Measurements from ENCODE around the gene RIPOR2. TPM values are rescaled to one million over a fixed set of nuclear protein-coding genes. Genes with fewer than 3 reads are reported as not detected.
"Not testable (repeated sequence)": the region's sequence is repeated elsewhere in the genome, so short reads cannot be mapped to it uniquely, and the experiment has no call there.

The RIPOR2 gene
- total and polyA plus RNA-seq, 7 experiments from 2014 or later = 246 to 813 (median 532) TPM

- no peaks in the 10 kb centered on the region for H3K9me3 ChIP-seq (ENCODE audit: control insufficient read depth in 2 of 3, low read length in 3 of 3)
- peak; percentile 53 for ATAC-seq
- peaks cover 79 to 100% (median 93%) of the 10 kb centered on the region in 7 donors for H3K4me1 Mint-ChIP-seq
- no peaks in the 10 kb centered on the region for H3K9me3 Mint-ChIP-seq
- ChIA-PET CTCF (interaction anchor here (0.9 to 3.0 kb wide), 10 partner anchors 8 to 152 kb away, joined by 3 to 18 read pairs (median 8); partner anchors contain the start of gene RIPOR2), POLR2A (interaction anchor here (0.8 to 25.4 kb wide), 15 partner anchors 9 to 99 kb away, joined by 3 to 644 read pairs (median 6); partner anchors contain the start of gene RIPOR2)
- peak overlapping the region; percentile 71 for H3K27ac ChIP-seq (ENCODE audit: low read depth, low read length)
- H3K4me1 ChIP-seq (ENCODE audit: control insufficient read depth in 2 of 2, insufficient read depth in 2 of 2, low read length in 2 of 2) = peaks cover 90% of the 10 kb centered on the region in 2 donors
- H3K27me3 Mint-ChIP-seq = no peaks in the 10 kb centered on the region
- no peak for DNase-seq
- H3K27ac Mint-ChIP-seq = peak overlapping the region; percentile 61 to 98 (median 90)
- H3K36me3 Mint-ChIP-seq = peaks cover 23 to 65% (median 46%) of the 10 kb centered on the region in 5 donors
- peak overlapping the region; percentile 74 to 97 (median 86) for H3K4me3 Mint-ChIP-seq
- intact Hi-C loops (cut with micrococcal nuclease) = loop anchor here (1.0 to 2.0 kb wide), 3 partner anchors 8 to 14 kb away; no protein-coding TSS in a partner anchor
- H3K4me3 ChIP-seq (ENCODE audit: low read length) = peak overlapping the region; percentile 24
- H3K27me3 ChIP-seq (ENCODE audit: control insufficient read depth in 2 of 2, insufficient read depth in 2 of 2, low read length in 2 of 2) = no peaks in the 10 kb centered on the region
- peaks cover 0 to 33% (median 23%) of the 10 kb centered on the region in 3 experiments for H3K36me3 ChIP-seq (ENCODE audit: control insufficient read depth in 2 of 3, insufficient read depth in 3 of 3, low read length in 3 of 3)
Observed at GRCh38 chr6:24919056-24919892, 16.5 kb downstream of the RIPOR2 start.

DNA sequence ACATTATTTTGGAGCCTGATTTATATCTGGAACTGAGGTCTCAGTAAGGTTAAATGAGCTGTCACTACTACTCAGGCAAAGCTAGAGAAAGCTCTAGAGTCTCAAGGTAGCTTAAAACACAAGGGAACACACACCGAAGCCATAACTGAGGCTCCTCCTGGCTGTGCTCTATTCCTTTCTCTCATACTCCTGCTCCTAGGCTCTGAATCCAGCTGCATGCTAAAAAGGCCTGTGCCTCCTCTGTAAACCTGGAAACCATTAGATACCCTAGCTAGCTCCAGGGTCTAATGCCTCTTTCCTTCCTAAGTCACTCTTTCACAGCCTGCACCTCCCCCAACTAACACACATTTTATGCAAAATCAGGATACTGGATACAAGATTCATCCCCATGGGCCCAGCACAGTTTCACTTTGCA lies 17.1 kb downstream of the RIPOR2 start:
- intact Hi-C loops (cut with micrococcal nuclease) = loop anchor here (1.0 to 2.0 kb wide), 4 partner anchors 7 to 14 kb away; no protein-coding TSS in a partner anchor
- CTCF ChIA-PET = interaction anchor here (0.7 to 3.0 kb wide), 11 partner anchors 9 to 152 kb away, joined by 3 to 18 read pairs (median 5); partner anchors contain the start of gene RIPOR2
- ATAC-seq = peak; percentile 17

DNA sequence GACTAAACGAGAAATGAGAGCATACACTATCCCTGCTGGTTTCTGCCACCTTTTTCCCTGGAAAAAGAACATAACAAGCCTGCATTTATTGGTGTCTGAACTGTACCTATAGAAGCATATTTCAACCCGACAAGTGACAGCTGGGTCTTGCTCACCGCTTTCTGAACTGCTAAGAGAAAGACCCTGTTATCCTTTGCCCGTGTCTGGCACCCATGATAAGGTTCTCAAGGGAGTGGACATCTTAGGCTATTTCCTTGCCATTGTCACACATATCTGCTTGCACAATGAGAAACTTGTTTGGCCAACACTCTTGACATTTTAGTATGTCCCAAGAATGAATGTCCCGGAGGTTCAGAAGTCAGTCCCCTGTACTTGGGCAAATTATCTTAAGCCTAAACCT lies 19.3 kb downstream of the RIPOR2 start:
- peaks cover 23 to 77% (median 58%) of the 10 kb centered on the region in 5 donors for H3K36me3 Mint-ChIP-seq
- peak overlapping the region; percentile 75 for H3K27ac ChIP-seq (ENCODE audit: low read depth, low read length)
- ChIA-PET POLR2A (interaction anchor here (0.8 to 25.4 kb wide), 12 partner anchors 11 to 117 kb away, joined by 3 to 644 read pairs (median 4); partner anchors contain the start of gene RIPOR2), CTCF (interaction anchor here (0.6 to 3.0 kb wide), 5 partner anchors 17 to 97 kb away, joined by 3 to 14 read pairs (median 8); partner anchors contain the start of gene RIPOR2)
- H3K27me3 Mint-ChIP-seq = no peaks in the 10 kb centered on the region
- DNase-seq (no peak), ATAC-seq (no peak)
- H3K27ac Mint-ChIP-seq = peak overlapping the region in 8 of 9 donors; percentile 61 to 99 (median 96)
- H3K4me3 Mint-ChIP-seq = peak overlapping the region; percentile 24 to 97 (median 92)
- peak overlapping the region; percentile 18 for H3K4me3 ChIP-seq (ENCODE audit: low read length)
- intact Hi-C loops (cut with micrococcal nuclease) = no loop called here
- H3K4me1 ChIP-seq (ENCODE audit: control insufficient read depth in 2 of 2, insufficient read depth in 2 of 2, low read length in 2 of 2) = peaks cover 94 to 95% of the 10 kb centered on the region in 2 donors
- peaks cover 87 to 100% (median 98%) of the 10 kb centered on the region in 7 donors for H3K4me1 Mint-ChIP-seq
- no peaks in the 10 kb centered on the region for H3K27me3 ChIP-seq (ENCODE audit: control insufficient read depth in 2 of 2, insufficient read depth in 2 of 2, low read length in 2 of 2)
- H3K9me3 ChIP-seq (ENCODE audit: control insufficient read depth in 2 of 3, low read length in 3 of 3) = no peaks in the 10 kb centered on the region
- H3K9me3 Mint-ChIP-seq = no peaks in the 10 kb centered on the region
- H3K36me3 ChIP-seq (ENCODE audit: control insufficient read depth in 2 of 3, insufficient read depth in 3 of 3, low read length in 3 of 3) = peaks cover 10 to 37% (median 34%) of the 10 kb centered on the region in 3 experiments

More for the DNA sequence above, 17.1 kb downstream of the RIPOR2 start:
- H3K27me3 Mint-ChIP-seq = no peaks in the 10 kb centered on the region
- H3K27ac Mint-ChIP-seq = peak overlapping the region; percentile 61 to 98 (median 90)
- Histone ChIP-seq H3K36me3 (ENCODE audit: control insufficient read depth in 2 of 3, insufficient read depth in 3 of 3, low read length in 3 of 3) (peaks cover 0 to 30% (median 24%) of the 10 kb centered on the region in 3 experiments), H3K27me3 (ENCODE audit: control insufficient read depth in 2 of 2, insufficient read depth in 2 of 2, low read length in 2 of 2) (no peaks in the 10 kb centered on the region), H3K4me3 (ENCODE audit: low read length) (peak overlapping the region; percentile 24), H3K9me3 (ENCODE audit: control insufficient read depth in 2 of 3, low read length in 3 of 3) (no peaks in the 10 kb centered on the region), H3K4me1 (ENCODE audit: control insufficient read depth in 2 of 2, insufficient read depth in 2 of 2, low read length in 2 of 2) (peaks cover 90 to 91% of the 10 kb centered on the region in 2 donors), H3K27ac (ENCODE audit: low read depth, low read length) (peak overlapping the region; percentile 71)
- DNase-seq = no peak
- peaks cover 80 to 100% (median 94%) of the 10 kb centered on the region in 7 donors for H3K4me1 Mint-ChIP-seq
- H3K36me3 Mint-ChIP-seq = peaks cover 20 to 62% (median 42%) of the 10 kb centered on the region in 5 donors
- POLR2A ChIA-PET = interaction anchor here (0.7 to 25.4 kb wide), 18 partner anchors 8 to 99 kb away, joined by 3 to 644 read pairs (median 5); partner anchors contain the start of gene RIPOR2
- no peaks in the 10 kb centered on the region for H3K9me3 Mint-ChIP-seq
- peak overlapping the region; percentile 74 to 97 (median 86) for H3K4me3 Mint-ChIP-seq

DNA sequence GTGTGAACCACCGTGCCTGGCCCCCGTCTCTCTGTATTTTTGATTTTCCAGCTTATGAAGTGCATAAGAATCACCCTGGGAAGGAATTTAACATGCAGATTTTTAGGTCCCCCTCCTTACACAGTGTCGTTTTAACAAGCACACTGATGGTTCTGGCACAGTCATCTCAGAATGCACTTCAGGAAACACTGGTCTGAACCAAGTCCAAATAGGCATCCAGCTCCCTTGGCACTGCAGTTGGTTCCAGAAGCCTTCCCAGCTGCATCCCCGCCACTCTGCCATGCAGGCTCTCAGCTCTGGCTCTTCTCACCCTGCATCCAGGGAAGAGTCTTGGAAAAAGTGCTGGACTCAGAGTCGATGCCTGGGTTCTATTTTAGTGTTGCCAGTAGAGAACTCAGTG lies 20.1 kb downstream of the RIPOR2 start:
- peak overlapping the region; percentile 75 for H3K27ac ChIP-seq (ENCODE audit: low read depth, low read length)
- POLR2A ChIA-PET = interaction anchor here (0.9 to 25.4 kb wide), 13 partner anchors 11 to 118 kb away, joined by 3 to 644 read pairs (median 4); partner anchors contain the start of gene RIPOR2

GRCh38 chr6:24914082-24914481 lies 21.7 kb downstream of the RIPOR2 start:
- not testable (repeated sequence) for H3K27me3 ChIP-seq (ENCODE audit: control insufficient read depth in 2 of 2, insufficient read depth in 2 of 2, low read length in 2 of 2); H3K9me3 ChIP-seq (ENCODE audit: control insufficient read depth in 2 of 3, low read length in 3 of 3); H3K4me3 ChIP-seq (ENCODE audit: low read length); DNase-seq; ATAC-seq; H3K27me3 Mint-ChIP-seq; H3K9me3 Mint-ChIP-seq
- H3K36me3 ChIP-seq (ENCODE audit: control insufficient read depth in 2 of 3, insufficient read depth in 3 of 3, low read length in 3 of 3) = peaks cover 10 to 29% (median 25%) of the 10 kb centered on the region in 3 experiments
- POLR2A ChIA-PET = interaction anchor here (0.7 to 25.4 kb wide), 8 partner anchors 11 to 104 kb away, joined by 3 to 644 read pairs (median 6); partner anchors contain the start of gene RIPOR2
- peaks cover 86 to 90% of the 10 kb centered on the region in 2 donors for H3K4me1 ChIP-seq (ENCODE audit: control insufficient read depth in 2 of 2, insufficient read depth in 2 of 2, low read length in 2 of 2)
- peak overlapping the region; percentile 75 for H3K27ac ChIP-seq (ENCODE audit: low read depth, low read length)
- peak overlapping the region; percentile 43 to 99 (median 97) for H3K27ac Mint-ChIP-seq
- H3K36me3 Mint-ChIP-seq = peaks cover 16 to 69% (median 64%) of the 10 kb centered on the region in 5 donors
- intact Hi-C loops (cut with micrococcal nuclease) = loop anchor here (2.0 to 5.0 kb wide), 4 partner anchors 15 to 192 kb away; no protein-coding TSS in a partner anchor
- peaks cover 83 to 98% (median 95%) of the 10 kb centered on the region in 7 donors for H3K4me1 Mint-ChIP-seq
- CTCF ChIA-PET = interaction anchor here (0.9 to 2.6 kb wide), 6 partner anchors 12 to 81 kb away, joined by 3 to 13 read pairs (median 3); partner anchors contain the start of gene RIPOR2
- peak overlapping the region; percentile 31 to 97 (median 96) for H3K4me3 Mint-ChIP-seq

More for the DNA sequence above, 20.1 kb downstream of the RIPOR2 start:
- ATAC-seq (no peak), DNase-seq (no peak)
- Histone ChIP-seq H3K9me3 (ENCODE audit: control insufficient read depth in 2 of 3, low read length in 3 of 3) (no peaks in the 10 kb centered on the region), H3K36me3 (ENCODE audit: control insufficient read depth in 2 of 3, insufficient read depth in 3 of 3, low read length in 3 of 3) (peaks cover 10 to 37% (median 33%) of the 10 kb centered on the region in 3 experiments), H3K4me3 (ENCODE audit: low read length) (no peak overlapping the region), H3K27me3 (ENCODE audit: control insufficient read depth in 2 of 2, insufficient read depth in 2 of 2, low read length in 2 of 2) (no peaks in the 10 kb centered on the region), H3K4me1 (ENCODE audit: control insufficient read depth in 2 of 2, insufficient read depth in 2 of 2, low read length in 2 of 2) (peaks cover 89 to 90% of the 10 kb centered on the region in 2 donors)
- CTCF ChIA-PET = interaction anchor here (0.6 to 2.6 kb wide), 5 partner anchors 11 to 100 kb away, joined by 4 to 13 read pairs (median 5); partner anchors contain the start of gene RIPOR2
- Mint-ChIP-seq H3K36me3 (peaks cover 16 to 73% (median 59%) of the 10 kb centered on the region in 5 donors), H3K4me1 (peaks cover 84 to 98% (median 95%) of the 10 kb centered on the region in 7 donors), H3K27me3 (no peaks in the 10 kb centered on the region), H3K27ac (peak overlapping the region; percentile 3 to 99 (median 95)), H3K4me3 (peak overlapping the region; percentile 26 to 97 (median 94)), H3K9me3 (peaks cover 0 to 1% (median 0%) of the 10 kb centered on the region in 11 donors)
- intact Hi-C loops (cut with micrococcal nuclease) = loop anchor here in 1 of 2 donors (2.0 kb wide), 1 partner anchor 17 kb away; no protein-coding TSS in a partner anchor
